PC-3 (cell line): ENCODE data around the gene ZPBP. TPM values are rescaled to one million over a fixed set of nuclear protein-coding genes. Genes with fewer than 3 reads are reported as not detected.

ENCODE experiments used
- ATAC-seq: fragments of 200-7000 bp; cut with Tn5 transposase; 2 replicates; pipeline ENCODE4 v1.9.1; 2020; ENCODE audit warnings: mild to moderate bottlenecking, moderate library complexity
- BruUV-seq: library from RNA; stranded (reverse); fragments of 400-500 nt; replicated peaks from 2 replicates; lab custom pipeline; 2021; lab: Mats Ljungman, UMichigan
- CTCF ChIA-PET: fragments of 300-600 bp; sonication (Branson Sonifier 250); formaldehyde crosslinking; loops from one replicate; lab custom pipeline; 2022; ENCODE audit warnings: antibody characterized with exemption; lab: Charles Lee
- POLR2A ChIA-PET: fragments of 300-600 bp; sonication (Branson Sonifier 250); formaldehyde crosslinking; loops from one replicate; lab custom pipeline; 2022; ENCODE audit warnings: antibody characterized with exemption; ENCODE audit not compliant: unreplicated experiment; lab: Charles Lee
- DNase-seq: peaks from one replicate; pipeline ENCODE4 v3.0.0-alpha.2; 2015
- H2AFZ ChIP-seq: fragments of 300-600 bp; sonication (generic); 2 replicates; pipeline ENCODE4 v1.6.0; 2016; ENCODE audit warnings: antibody characterized with exemption, low read length
- H3F3A ChIP-seq: fragments of 300-600 bp; sonication (generic); one replicate; pipeline ENCODE4 v1.6.0; 2017; ENCODE audit warnings: antibody characterized with exemption, low read length, control low read depth, mild to moderate bottlenecking; ENCODE audit not compliant: unreplicated experiment
- H3K27ac ChIP-seq: fragments of 300-600 bp; sonication (generic); 2 replicates; pipeline ENCODE4 v1.5.1; 2016; ENCODE audit warnings: mild to moderate bottlenecking, low read length
- H3K27me3 ChIP-seq: fragments of 300-600 bp; sonication (generic); 2 replicates; pipeline ENCODE4 v1.6.1; 2016; ENCODE audit warnings: low read length, mixed read lengths
- H3K36me3 ChIP-seq: fragments of 300-600 bp; sonication (generic); 2 replicates; pipeline ENCODE4 v1.6.1; 2016; ENCODE audit warnings: low read depth, mixed run types, low read length, mixed read lengths
- H3K4me1 ChIP-seq: fragments of 300-600 bp; sonication (generic); 2 replicates; pipeline ENCODE4 v1.5.1; 2016; ENCODE audit warnings: low read length; ENCODE audit not compliant: insufficient read depth
- H3K4me2 ChIP-seq: fragments of 300-600 bp; sonication (generic); 2 replicates; pipeline ENCODE4 v1.6.0; 2016; ENCODE audit warnings: low read length
- H3K4me3 ChIP-seq: fragments of 300-600 bp; sonication (generic); 2 replicates; pipeline ENCODE4 v1.5.1; 2016; ENCODE audit warnings: mild to moderate bottlenecking, low read length, mixed read lengths
- H3K79me2 ChIP-seq: fragments of 300-600 bp; sonication (generic); 2 replicates; pipeline ENCODE4 v1.6.1; 2017; ENCODE audit warnings: low read length, mixed read lengths
- H3K9ac ChIP-seq: fragments of 300-600 bp; sonication (generic); 2 replicates; pipeline ENCODE4 v1.6.0; 2016; ENCODE audit warnings: mild to moderate bottlenecking, low read length
- H3K9me2 ChIP-seq: fragments of 300-600 bp; sonication (generic); replicated peaks from 2 replicates; pipeline ENCODE4 v1.6.1; 2016; ENCODE audit warnings: mixed run types, low read length, mixed read lengths
- H3K9me3 ChIP-seq: fragments of 300-600 bp; sonication (generic); 2 replicates; pipeline ENCODE4 v1.6.1; 2016; ENCODE audit warnings: low read length, mixed read lengths
- H4K20me1 ChIP-seq: fragments of 300-600 bp; sonication (generic); 2 replicates; pipeline ENCODE4 v1.6.1; 2016; ENCODE audit warnings: low read length, mixed read lengths
- EZH2 ChIP-seq: fragments of 300-600 bp; sonication (generic); IDR thresholded peaks from one replicate; pipeline ENCODE4 v1.6.1; 2017; ENCODE audit warnings: antibody characterized with exemption, mild to moderate bottlenecking, low read length; ENCODE audit not compliant: unreplicated experiment
- EZH2phosphoT487 ChIP-seq: fragments of 300-600 bp; sonication (generic); IDR thresholded peaks from 2 replicates; pipeline ENCODE4 v1.6.1; 2018; ENCODE audit warnings: mild to moderate bottlenecking, antibody characterized with exemption, low read length, borderline replicate concordance
- intact Hi-C: fragments of 100-400 bp; cut with micrococcal nuclease; formaldehyde crosslinking; loops from 2 replicates; pipeline ENCODE4 v1.9.0; 2023
- total RNA-seq: library from RNA; depleted of rRNA; stranded (reverse); fragments of >200 nt; gene quantifications from 2 replicates; pipeline ENCODE4 v1.2.3, GENCODE V29; 2014
- TF ChIP-seq, protein P1 (sequence below): fragments of 300-600 bp; sonication (generic); conservative IDR thresholded peaks from 2 replicates; pipeline ENCODE4 v1.5.1; 2017; ENCODE audit warnings: antibody characterized with exemption, low read depth, mild to moderate bottlenecking, low read length

Gene ZPBP
- total RNA-seq, 1 experiment from 2014 or later = not detected

DNA sequence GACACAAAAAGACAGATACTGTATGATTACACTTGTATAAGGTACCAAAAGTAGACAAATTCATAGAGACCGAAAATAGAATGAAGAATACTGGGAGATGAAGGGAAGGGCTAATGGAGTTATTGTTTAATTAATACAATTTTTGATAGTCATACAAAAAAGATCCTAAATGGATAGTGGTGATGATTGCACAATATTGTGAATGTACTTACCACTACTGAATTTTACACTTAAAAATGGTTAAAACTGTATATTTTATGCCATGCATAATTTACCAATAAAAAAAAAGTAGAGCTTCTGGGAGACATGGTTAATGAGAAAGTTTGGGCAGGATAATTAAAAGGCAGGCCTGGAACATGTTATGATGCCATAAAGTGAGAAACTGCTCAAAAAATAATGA lies 119.0 kb downstream of the ZPBP start:
- CTCF ChIA-PET = no interaction called here
- H3K79me2 ChIP-seq = no peaks in the 10 kb centered on the region
- no peaks in the 10 kb centered on the region for H3K9me2 ChIP-seq

DNA sequence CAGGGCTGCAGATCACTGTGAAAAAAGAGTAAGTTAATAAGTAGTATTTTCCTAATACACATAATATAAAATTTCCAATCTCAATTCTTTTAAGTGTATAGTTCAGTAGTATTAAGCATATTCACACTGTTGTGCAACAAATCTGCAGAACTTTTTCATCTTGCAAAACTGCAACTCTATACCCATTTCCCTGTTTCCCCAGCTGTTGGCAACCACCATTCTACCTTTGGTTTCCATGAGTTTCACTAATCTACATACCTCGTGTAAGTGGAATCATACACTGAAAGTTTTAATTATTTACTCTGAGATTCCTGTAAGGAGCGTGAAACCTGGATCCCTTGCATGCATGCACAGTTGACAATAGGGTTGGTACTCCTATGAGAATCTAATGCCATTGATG lies 155.4 kb downstream of the ZPBP start:
- BruUV-seq = no TSS peak
- ATAC-seq (no peak), DNase-seq (no peak)
- H2AFZ ChIP-seq = no peak overlapping the region
- ChIA-PET POLR2A (no interaction called here), CTCF (no interaction called here)
- H3K27me3 ChIP-seq = no peaks in the 10 kb centered on the region
- H3K9me3 ChIP-seq = no peaks in the 10 kb centered on the region
- no peaks in the 10 kb centered on the region for H3K9me2 ChIP-seq
- H3K36me3 ChIP-seq = no peaks in the 10 kb centered on the region
- TF ChIP-seq EZH2phosphoT487 (no peak), EZH2 (no peak)
- TF ChIP-seq, protein P1, sequence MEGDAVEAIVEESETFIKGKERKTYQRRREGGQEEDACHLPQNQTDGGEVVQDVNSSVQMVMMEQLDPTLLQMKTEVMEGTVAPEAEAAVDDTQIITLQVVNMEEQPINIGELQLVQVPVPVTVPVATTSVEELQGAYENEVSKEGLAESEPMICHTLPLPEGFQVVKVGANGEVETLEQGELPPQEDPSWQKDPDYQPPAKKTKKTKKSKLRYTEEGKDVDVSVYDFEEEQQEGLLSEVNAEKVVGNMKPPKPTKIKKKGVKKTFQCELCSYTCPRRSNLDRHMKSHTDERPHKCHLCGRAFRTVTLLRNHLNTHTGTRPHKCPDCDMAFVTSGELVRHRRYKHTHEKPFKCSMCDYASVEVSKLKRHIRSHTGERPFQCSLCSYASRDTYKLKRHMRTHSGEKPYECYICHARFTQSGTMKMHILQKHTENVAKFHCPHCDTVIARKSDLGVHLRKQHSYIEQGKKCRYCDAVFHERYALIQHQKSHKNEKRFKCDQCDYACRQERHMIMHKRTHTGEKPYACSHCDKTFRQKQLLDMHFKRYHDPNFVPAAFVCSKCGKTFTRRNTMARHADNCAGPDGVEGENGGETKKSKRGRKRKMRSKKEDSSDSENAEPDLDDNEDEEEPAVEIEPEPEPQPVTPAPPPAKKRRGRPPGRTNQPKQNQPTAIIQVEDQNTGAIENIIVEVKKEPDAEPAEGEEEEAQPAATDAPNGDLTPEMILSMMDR = no peak
- H3K9ac ChIP-seq = no peak overlapping the region
- no peak overlapping the region for H3K4me2 ChIP-seq
- no peak overlapping the region for H3K27ac ChIP-seq
- no peaks in the 10 kb centered on the region for H3K4me1 ChIP-seq
- intact Hi-C loops = no loop called here
- H3K79me2 ChIP-seq = no peaks in the 10 kb centered on the region
- no peak overlapping the region for H3K4me3 ChIP-seq
- H4K20me1 ChIP-seq = no peaks in the 10 kb centered on the region
- H3F3A ChIP-seq = no peaks in the 10 kb centered on the region

More for the DNA sequence above, 119.0 kb downstream of the ZPBP start:
- TF ChIP-seq, protein P1 = no peak
- TF ChIP-seq EZH2phosphoT487 = no peak
- no peak for TF ChIP-seq EZH2
- Histone ChIP-seq H3K4me2 (no peak overlapping the region), H3K9me3 (no peaks in the 10 kb centered on the region), H3K27me3 (peaks cover 8% of the 10 kb centered on the region; the same call in 1 of the 2 replicates), H3K4me3 (no peak overlapping the region), H3K27ac (no peak overlapping the region), H2AFZ (no peak overlapping the region), H4K20me1 (no peaks in the 10 kb centered on the region), H3K4me1 (no peaks in the 10 kb centered on the region), H3K36me3 (no peaks in the 10 kb centered on the region), H3K9ac (no peak overlapping the region), H3F3A (no peaks in the 10 kb centered on the region)
- intact Hi-C loops = no loop called here
- POLR2A ChIA-PET = no interaction called here
- no peak for ATAC-seq
- no peak for DNase-seq
- no TSS peak for BruUV-seq

DNA sequence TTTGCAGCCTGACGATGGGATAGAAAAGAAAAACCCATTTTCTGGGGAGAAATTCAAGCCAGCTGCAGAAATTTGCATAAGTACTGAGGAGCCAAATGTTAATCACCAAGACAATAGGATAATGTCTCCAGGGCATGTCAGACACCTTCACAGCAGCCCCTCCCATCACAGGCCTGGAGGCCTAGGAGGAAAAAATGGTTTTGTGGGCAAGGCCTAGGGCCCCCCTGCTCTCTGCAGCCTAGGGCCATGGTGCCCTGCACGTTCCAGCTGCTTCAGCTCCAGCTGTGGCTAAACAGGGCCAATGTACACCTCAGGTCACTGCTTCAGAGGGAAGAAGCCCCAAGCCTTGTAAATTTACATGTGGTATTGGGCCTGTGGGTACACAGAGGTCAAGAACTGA lies 161.4 kb downstream of the ZPBP start:
- no peak for DNase-seq
- H3F3A ChIP-seq = no peaks in the 10 kb centered on the region
- no peaks in the 10 kb centered on the region for H3K4me1 ChIP-seq
- BruUV-seq = no TSS peak
- H3K4me2 ChIP-seq = no peak overlapping the region
- no peaks in the 10 kb centered on the region for H3K9me2 ChIP-seq
- no peak overlapping the region for H3K9ac ChIP-seq
- no peaks in the 10 kb centered on the region for H3K79me2 ChIP-seq
- no peaks in the 10 kb centered on the region for H3K9me3 ChIP-seq
- intact Hi-C loops = no loop called here
- POLR2A ChIA-PET = no interaction called here
- no peaks in the 10 kb centered on the region for H3K36me3 ChIP-seq
- H3K27me3 ChIP-seq = no peaks in the 10 kb centered on the region
- ATAC-seq = no peak
- H4K20me1 ChIP-seq = no peaks in the 10 kb centered on the region
- H3K27ac ChIP-seq = no peak overlapping the region
- no peak overlapping the region for H3K4me3 ChIP-seq
- CTCF ChIA-PET = no interaction called here
- no peak for TF ChIP-seq EZH2phosphoT487
- TF ChIP-seq EZH2 = no peak
- TF ChIP-seq, protein P1 = no peak
- H2AFZ ChIP-seq = no peak overlapping the region
